ENCODE measurements around the gene ATXN7L1. TPM values are rescaled to one million over a fixed set of nuclear protein-coding genes. Genes with fewer than 3 reads are reported as not detected.

Gene ATXN7L1
- total RNA-seq, 1 donor from 2014 or later = 5.5 TPM

GRCh38 chr7:105585850-105586500, 290.4 kb downstream of the ATXN7L1 start:
- DNase-seq (ENCODE audit: low spot score) = no peak
- intact Hi-C loops (cut with DNase I) = no loop called here

- intact Hi-C loops (cut with DNase I) = no loop called here
Observed at GRCh38 chr7:105584165-105584564, 292.2 kb downstream of the ATXN7L1 start.

DNA sequence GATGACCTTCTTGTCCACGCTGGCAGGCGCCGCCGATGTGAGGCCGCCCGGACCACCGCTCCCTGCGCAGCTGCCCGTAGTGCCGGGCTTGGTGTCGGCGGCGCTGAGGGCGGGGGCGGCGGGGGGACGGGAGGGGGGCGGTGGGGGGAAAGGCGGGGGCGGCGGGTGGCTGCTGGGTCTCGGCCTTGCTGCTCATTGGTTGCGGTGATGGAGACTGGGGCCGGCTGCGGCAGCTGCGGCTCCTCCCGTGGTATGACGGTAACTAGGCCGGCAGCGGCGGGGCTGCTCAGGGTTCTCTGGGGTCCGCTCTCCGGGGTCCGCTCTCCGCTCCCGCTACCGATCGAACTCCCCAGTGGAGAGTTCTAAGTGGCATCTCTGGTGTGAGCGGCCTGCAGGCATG, 293.3 kb downstream of the ATXN7L1 start:
- no peak for DNase-seq (ENCODE audit: low spot score)
- intact Hi-C loops (cut with DNase I) = no loop called here

More at GRCh38 chr7:105584165-105584564, 292.2 kb downstream of the ATXN7L1 start:
- DNase-seq (ENCODE audit: low spot score) = no peak

DNA sequence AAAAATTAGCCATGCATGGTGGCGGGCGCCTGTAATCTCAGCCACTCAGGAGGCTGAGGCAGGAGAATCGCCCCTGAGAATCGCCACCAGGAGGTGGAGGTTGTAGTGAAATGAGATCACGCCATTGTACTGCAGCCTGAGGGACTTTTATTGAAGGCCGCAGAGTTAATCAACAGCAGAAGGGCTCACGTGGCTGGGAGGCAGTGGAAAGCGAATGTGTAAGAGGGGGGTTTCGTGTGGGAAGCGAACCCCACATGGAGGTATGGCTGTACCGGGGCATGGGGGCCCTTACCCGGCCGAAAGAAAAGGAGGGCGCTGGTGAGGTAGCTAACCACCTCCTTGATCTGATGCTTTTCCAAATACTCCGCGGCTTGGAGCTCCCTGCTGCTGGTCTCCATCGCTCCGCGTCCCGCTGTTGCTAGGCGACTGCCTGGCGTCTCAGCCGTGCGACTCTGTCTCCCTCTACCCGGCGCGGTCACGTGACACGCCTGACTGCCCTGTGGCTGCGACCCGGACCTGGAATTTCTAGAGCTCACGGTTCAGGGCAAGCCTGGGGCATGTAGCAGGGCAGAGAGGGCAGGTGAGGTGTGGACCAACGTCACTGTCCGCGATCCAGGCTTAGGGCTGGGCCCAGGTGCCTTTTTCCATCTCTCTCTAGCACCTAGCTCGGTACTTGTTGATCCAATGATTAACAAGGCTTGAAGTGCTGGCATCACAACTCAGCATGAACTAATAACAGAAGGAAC, 295.2 kb downstream of the ATXN7L1 start, which contains the start of gene EFCAB10:
TSS of gene EFCAB10 (minus strand) at position 428 of the 746 bp plus-strand sequence. CDS start at position 398, 30 bp downstream.
- intact Hi-C loops (cut with DNase I) = no loop called here
- DNase-seq (ENCODE audit: low spot score) = peak; percentile 79

GRCh38 chr7:105580022-105580740, 296.2 kb downstream of the ATXN7L1 start:
- intact Hi-C loops (cut with DNase I) = no loop called here
- no peak for DNase-seq (ENCODE audit: low spot score)

- intact Hi-C loops (cut with DNase I) = no loop called here
- no peak for DNase-seq (ENCODE audit: low spot score)
Observed at GRCh38 chr7:105578496-105578895, 297.9 kb downstream of the ATXN7L1 start.

GRCh38 chr7:105577251-105577650, 299.1 kb downstream of the ATXN7L1 start:
- no peak for DNase-seq (ENCODE audit: low spot score)
- intact Hi-C loops (cut with DNase I) = no loop called here

- intact Hi-C loops (cut with DNase I) = no loop called here
- DNase-seq (ENCODE audit: low spot score) = no peak
Observed at GRCh38 chr7:105571891-105572290, 304.5 kb downstream of the ATXN7L1 start.

DNA sequence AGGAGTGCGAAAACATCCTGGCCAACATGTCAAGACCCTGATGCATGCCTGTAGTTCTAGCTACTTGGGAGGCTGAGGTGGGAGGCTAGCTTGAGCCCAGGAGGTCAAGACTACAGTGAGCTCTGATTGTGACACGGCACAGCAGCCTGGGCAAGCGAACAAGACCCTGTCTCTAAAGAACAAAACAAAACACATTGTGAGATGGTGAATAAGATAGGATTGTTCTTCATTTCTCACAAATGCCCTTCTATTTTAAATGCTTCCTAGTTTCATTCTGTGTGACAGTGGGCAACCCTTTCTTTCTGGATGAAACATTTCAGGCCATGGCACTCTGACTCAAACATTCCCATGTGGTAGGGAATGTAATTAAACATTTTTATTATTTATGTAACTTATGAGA, 308.6 kb downstream of the ATXN7L1 start:
- DNase-seq (ENCODE audit: low spot score) = no peak
- intact Hi-C loops (cut with DNase I) = no loop called here

GRCh38 chr7:105567024-105567423, 309.4 kb downstream of the ATXN7L1 start:
- intact Hi-C loops (cut with DNase I) = no loop called here
- no peak for DNase-seq (ENCODE audit: low spot score)

DNA sequence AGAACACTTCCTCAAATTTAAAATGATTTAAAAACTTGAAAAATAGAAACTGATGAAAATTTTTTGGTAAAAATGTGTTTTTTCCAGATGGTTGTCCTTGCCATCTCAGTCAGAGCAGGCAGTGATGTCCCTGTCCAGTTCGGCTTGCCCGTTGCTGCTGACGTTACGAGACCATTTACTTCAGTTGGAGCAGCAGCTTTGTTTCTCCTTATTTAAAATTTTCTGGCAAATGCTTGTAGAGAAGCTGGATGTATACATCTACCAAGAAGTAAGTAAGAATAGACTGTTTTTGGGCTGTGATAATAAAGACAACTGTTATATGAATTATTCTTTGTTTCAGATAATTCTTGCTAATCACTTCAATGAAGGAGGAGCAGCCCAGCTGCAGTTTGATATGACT, 311.2 kb downstream of the ATXN7L1 start:
- no peak for DNase-seq (ENCODE audit: low spot score)
- intact Hi-C loops (cut with DNase I) = no loop called here

DNA sequence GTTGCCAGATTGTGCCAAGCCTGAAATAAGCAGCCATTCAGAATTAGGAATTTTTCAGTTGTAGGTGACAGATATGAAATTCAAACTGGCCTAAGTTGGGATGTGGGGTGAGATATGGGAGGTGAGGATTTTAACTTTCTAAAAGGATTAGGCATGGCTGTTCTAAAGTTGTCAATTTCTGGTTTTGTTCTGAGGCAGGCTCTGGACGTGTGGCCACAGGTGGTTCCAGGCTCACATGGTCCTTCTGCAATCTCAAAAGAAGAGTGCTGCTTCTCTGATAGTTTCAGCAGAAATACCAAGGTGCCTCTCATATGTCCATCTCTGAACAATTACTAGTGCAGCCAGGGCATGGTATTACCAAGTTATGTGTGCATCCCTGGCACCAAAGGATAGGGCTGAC, 316.5 kb downstream of the ATXN7L1 start:
- intact Hi-C loops (cut with DNase I) = no loop called here

More for the DNA sequence above, 316.5 kb downstream of the ATXN7L1 start:
- no peak for DNase-seq (ENCODE audit: low spot score)

Other genes with a start within 250 kb of the ATXN7L1 start
- 0.62 TPM for gene CDHR3, start 86.7 kb upstream of the ATXN7L1 start, total RNA-seq
- 58.3 TPM for gene SYPL1, start 235.7 kb upstream of the ATXN7L1 start, total RNA-seq

Measured in cardiac septum (tissue), 1 donor.